Ascending aorta (tissue), 2 donors: ENCODE measurements around the gene HNRNPL. TPM values are rescaled to one million over a fixed set of nuclear protein-coding genes. Genes with fewer than 3 reads are reported as not detected.
"Not testable (repeated sequence)": the region's sequence is repeated elsewhere in the genome, so short reads cannot be mapped to it uniquely, and the experiment has no call there.

Experiments used
- DNase-seq, 2 donors: peaks; one replicate each; pipeline ENCODE4 v3.0.0-alpha.2; 2019; ENCODE audit warnings: low spot score in 2 of 2
- H3K27ac ChIP-seq, 2 donors: fragments of 200-600 bp; sonication (generic); one replicate each; pipeline ENCODE4 v1.5.1; 2016 to 2017; ENCODE audit warnings: mild to moderate bottlenecking in 1 of 2
- H3K27me3 ChIP-seq: fragments of 200-600 bp; sonication (generic); one replicate; pipeline ENCODE4 v1.5.1; 2017
- H3K36me3 ChIP-seq, 2 donors: fragments of 200-600 bp; sonication (generic); one replicate each; pipeline ENCODE4 v1.5.1; 2016
- H3K4me1 ChIP-seq, 2 donors: fragments of 200-600 bp; sonication (generic); one replicate each; pipeline ENCODE4 v1.5.1; 2016 to 2017; ENCODE audit warnings: mild to moderate bottlenecking in 1 of 2
- H3K4me3 ChIP-seq, 2 donors: fragments of 200-600 bp; sonication (generic); one replicate each; pipeline ENCODE4 v1.5.1; 2016 to 2017; ENCODE audit warnings: mild to moderate bottlenecking in 1 of 2
- H3K9me3 ChIP-seq, 2 donors: fragments of 200-600 bp; sonication (generic); one replicate each; pipeline ENCODE4 v1.5.1; 2016
- intact Hi-C: fragments of 100-400 bp; cut with DNase I; formaldehyde crosslinking; loops from one replicate; pipeline ENCODE4 v1.15.1; 2023
- total RNA-seq: library from RNA; depleted of rRNA; stranded (reverse); fragments of >200 nt; gene quantifications from one replicate; pipeline ENCODE4 v1.1.0, GENCODE V29; 2016
- TF ChIP-seq, protein P1 (sequence below), 3 experiments: fragments of 200-600 bp in 2 of 3; fragments of 450-650 bp in 1 of 3; sonication (generic) in 2 of 3; IDR thresholded peaks; one replicate each; pipeline ENCODE4 v1.5.1; 2016 to 2019; ENCODE audit warnings: antibody characterized with exemption in 3 of 3, mild to moderate bottlenecking in 1 of 3, moderate library complexity in 1 of 3

The HNRNPL gene
- total RNA-seq, 1 donor from 2014 or later: 110 TPM

DNA sequence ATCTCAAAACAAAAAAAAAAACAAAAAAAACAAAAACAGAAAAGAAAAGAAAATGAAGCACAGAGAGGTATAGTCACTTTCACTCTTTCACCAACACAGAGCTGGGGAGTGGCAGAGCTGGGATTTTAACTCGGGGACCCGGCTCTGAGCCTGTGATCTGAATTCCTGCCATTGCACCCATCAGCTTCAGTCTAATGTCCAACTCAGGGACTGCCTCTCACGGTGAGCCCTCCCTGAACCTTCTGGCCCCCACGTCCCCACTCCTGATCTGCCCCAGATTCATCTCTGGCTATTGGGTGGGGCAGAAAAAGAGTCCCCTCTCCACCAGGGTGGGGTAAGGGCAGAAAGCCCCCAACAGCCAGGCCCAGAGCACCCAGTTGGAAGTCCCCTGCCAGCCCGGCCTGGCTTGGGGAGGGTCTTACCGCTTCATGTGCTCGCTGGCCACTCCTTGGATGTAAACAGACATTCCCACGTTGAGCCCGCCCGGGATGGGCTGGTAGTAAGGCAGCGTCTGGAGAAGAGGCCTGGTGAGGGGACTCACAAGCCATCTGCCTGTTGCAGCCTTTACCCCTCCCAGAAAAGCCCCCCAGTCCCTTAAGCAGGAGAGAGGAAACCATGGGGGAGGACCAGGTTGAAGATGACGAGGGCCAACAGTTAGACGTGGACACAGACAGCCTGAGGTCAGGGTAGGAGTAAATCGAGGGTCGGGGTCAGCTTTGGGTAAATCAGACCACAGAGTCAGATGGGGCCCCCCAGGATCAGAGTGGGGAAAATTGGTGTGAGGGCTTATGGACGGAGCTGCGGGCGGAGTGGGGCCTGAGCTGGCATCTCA is 37.6 kb downstream of the HNRNPL start:
- intact Hi-C loops: no loop called here

GRCh38 chr19:38809592-38810252 is 40.1 kb downstream of the HNRNPL start:
- TF ChIP-seq, protein P1, sequence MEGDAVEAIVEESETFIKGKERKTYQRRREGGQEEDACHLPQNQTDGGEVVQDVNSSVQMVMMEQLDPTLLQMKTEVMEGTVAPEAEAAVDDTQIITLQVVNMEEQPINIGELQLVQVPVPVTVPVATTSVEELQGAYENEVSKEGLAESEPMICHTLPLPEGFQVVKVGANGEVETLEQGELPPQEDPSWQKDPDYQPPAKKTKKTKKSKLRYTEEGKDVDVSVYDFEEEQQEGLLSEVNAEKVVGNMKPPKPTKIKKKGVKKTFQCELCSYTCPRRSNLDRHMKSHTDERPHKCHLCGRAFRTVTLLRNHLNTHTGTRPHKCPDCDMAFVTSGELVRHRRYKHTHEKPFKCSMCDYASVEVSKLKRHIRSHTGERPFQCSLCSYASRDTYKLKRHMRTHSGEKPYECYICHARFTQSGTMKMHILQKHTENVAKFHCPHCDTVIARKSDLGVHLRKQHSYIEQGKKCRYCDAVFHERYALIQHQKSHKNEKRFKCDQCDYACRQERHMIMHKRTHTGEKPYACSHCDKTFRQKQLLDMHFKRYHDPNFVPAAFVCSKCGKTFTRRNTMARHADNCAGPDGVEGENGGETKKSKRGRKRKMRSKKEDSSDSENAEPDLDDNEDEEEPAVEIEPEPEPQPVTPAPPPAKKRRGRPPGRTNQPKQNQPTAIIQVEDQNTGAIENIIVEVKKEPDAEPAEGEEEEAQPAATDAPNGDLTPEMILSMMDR (IDR thresholded peaks at IDR 0.05): no peak
- no peak for DNase-seq
- Histone ChIP-seq H3K9me3 (no peaks in the 10 kb centered on the region), H3K27me3 (no peaks in the 10 kb centered on the region), H3K27ac (no peak overlapping the region), H3K4me3 (no peak overlapping the region), H3K36me3 (no peaks in the 10 kb centered on the region), H3K4me1 (no peaks in the 10 kb centered on the region)
- intact Hi-C loops: no loop called here

More for the DNA sequence above, 37.6 kb downstream of the HNRNPL start:
- no peak for DNase-seq
- Histone ChIP-seq H3K27me3 (no peaks in the 10 kb centered on the region), H3K27ac (no peak overlapping the region), H3K4me1 (no peaks in the 10 kb centered on the region), H3K36me3 (peaks cover 23 to 24% of the 10 kb centered on the region in 2 donors), H3K9me3 (no peaks in the 10 kb centered on the region), H3K4me3 (no peak overlapping the region)
- TF ChIP-seq, protein P1 (IDR thresholded peaks at IDR 0.05): no peak

GRCh38 chr19:38808741-38809140 is 41.0 kb downstream of the HNRNPL start:
- TF ChIP-seq, protein P1 (IDR thresholded peaks at IDR 0.05): no peak

GRCh38 chr19:38807374-38808098 is 42.2 kb downstream of the HNRNPL start:
- intact Hi-C loops, H3K36me3 ChIP-seq, DNase-seq, H3K27me3 ChIP-seq, H3K27ac ChIP-seq, H3K4me1 ChIP-seq, H3K9me3 ChIP-seq, H3K4me3 ChIP-seq: not testable (repeated sequence)

More at GRCh38 chr19:38808741-38809140, 41.0 kb downstream of the HNRNPL start:
- intact Hi-C loops: no loop called here
- Histone ChIP-seq H3K27ac (no peak overlapping the region), H3K4me1 (no peaks in the 10 kb centered on the region), H3K27me3 (no peaks in the 10 kb centered on the region), H3K9me3 (no peaks in the 10 kb centered on the region), H3K4me3 (no peak overlapping the region), H3K36me3 (no peaks in the 10 kb centered on the region)
- no peak for DNase-seq

- no peaks in the 10 kb centered on the region for H3K9me3 ChIP-seq
- H3K27me3 ChIP-seq: no peaks in the 10 kb centered on the region
- no peak overlapping the region for H3K4me3 ChIP-seq
- H3K27ac ChIP-seq: no peak overlapping the region
- TF ChIP-seq, protein P1 (IDR thresholded peaks at IDR 0.05): no peak
- no peaks in the 10 kb centered on the region for H3K36me3 ChIP-seq
- intact Hi-C loops: no loop called here
- H3K4me1 ChIP-seq: no peaks in the 10 kb centered on the region
- DNase-seq: no peak
These were observed 43.4 kb downstream of the HNRNPL start for GRCh38 chr19:38806371-38806770.
